ENCODE results near the gene ALKBH5.

The ALKBH5 gene

DNA sequence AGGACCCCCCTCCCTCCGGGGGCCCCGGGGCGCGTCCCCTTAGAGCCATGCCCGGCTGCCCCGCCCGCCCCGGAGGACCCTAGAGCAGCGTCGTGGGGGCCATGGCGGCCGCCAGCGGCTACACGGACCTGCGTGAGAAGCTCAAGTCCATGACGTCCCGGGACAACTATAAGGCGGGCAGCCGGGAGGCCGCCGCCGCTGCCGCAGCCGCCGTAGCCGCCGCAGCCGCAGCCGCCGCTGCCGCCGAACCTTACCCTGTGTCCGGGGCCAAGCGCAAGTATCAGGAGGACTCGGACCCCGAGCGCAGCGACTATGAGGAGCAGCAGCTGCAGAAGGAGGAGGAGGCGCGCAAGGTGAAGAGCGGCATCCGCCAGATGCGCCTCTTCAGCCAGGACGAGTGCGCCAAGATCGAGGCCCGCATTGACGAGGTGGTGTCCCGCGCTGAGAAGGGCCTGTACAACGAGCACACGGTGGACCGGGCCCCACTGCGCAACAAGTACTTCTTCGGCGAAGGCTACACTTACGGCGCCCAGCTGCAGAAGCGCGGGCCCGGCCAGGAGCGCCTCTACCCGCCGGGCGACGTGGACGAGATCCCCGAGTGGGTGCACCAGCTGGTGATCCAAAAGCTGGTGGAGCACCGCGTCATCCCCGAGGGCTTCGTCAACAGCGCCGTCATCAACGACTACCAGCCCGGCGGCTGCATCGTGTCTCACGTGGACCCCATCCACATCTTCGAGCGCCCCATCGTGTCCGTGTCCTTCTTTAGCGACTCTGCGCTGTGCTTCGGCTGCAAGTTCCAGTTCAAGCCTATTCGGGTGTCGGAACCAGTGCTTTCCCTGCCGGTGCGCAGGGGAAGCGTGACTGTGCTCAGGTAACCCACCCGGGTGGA, 759 bp downstream of the ALKBH5 start:
- DNase-seq (ENCODE audit: low read depth, low spot score) = no peak
- peak overlapping the region; percentile 97 for H3K27ac ChIP-seq

DNA sequence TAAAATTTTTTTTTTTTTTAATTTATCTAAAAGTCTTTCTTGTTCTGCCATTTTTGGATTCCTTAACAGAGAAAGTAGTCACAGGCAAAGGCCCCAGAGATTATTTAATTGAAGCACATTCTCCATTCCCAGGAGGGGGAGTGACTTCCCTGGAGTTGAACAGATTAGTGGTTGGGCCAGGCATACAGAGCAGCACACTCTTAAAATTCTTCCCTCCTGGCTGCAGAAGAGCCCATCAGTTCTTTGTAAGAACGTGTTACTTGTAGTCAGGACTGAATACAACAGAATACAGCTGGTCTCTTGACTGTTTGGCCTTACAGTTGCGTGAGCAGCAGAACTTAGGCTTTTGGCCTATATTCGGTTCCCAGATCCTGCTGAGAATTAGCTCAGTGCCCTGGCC, 1.8 kb downstream of the ALKBH5 start:
- H3K27ac ChIP-seq = peak overlapping the region; percentile 97
- no peak for DNase-seq (ENCODE audit: low read depth, low spot score)

DNA sequence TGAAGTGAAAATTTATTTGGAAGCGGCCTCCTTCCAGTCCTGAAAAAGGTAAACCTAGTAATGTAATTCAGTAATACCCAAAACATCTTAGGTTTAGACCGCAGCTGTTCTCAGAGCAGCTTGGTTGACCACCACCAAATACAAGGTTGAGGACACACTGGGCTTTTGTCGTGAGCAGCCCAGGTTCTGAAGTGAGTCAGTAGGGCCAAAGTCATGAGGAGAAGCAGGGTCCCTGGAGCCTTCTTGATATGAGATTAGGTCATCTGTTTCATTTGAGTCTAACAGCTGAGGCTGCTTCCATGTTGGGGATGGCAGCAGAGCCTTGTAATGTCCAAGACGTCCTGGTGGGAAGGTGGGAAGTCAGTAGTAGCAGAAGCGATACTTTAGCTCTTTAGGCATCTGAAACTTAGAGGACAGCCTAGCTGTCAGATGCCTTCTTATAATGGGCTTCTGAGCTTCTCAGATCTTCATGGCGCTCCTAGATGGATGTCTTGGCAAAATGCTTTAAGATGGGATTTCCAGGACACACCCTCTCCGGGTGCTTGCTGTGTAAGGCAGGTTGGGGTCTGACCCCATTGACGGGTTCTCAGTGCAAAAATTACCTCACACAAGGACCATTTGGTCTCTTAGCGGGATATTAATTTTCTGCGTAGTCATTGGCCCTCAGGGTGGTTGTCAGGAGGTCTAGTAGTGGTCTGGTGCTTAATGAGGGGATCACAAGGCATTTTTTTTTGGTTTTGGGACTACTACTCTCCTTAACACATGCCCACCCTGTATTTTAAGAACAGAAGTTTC, 2.4 kb downstream of the ALKBH5 start:
- H3K27ac ChIP-seq = peak overlapping the region; percentile 97
- no peak for DNase-seq (ENCODE audit: low read depth, low spot score)

DNA sequence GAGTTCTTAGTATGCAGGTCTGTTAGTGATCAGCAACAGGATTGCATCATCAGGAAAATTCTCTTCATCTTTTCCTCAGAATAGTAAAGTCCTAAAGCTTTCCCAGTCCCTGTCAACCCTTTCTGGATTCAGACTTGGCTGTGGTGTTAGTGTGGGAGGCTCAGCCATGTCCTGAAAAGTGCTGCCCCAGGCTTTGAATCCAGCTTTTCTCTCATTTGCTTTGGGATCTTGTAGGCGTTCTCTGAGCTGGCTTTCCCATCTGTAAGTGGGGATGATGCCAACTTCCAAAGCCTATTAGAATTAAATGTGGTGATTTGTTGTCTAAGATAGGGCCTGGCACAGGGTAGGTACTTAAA, 3.0 kb downstream of the ALKBH5 start:
- H3K27ac ChIP-seq = peak overlapping the region; percentile 97
- no peak for DNase-seq (ENCODE audit: low read depth, low spot score)

DNA sequence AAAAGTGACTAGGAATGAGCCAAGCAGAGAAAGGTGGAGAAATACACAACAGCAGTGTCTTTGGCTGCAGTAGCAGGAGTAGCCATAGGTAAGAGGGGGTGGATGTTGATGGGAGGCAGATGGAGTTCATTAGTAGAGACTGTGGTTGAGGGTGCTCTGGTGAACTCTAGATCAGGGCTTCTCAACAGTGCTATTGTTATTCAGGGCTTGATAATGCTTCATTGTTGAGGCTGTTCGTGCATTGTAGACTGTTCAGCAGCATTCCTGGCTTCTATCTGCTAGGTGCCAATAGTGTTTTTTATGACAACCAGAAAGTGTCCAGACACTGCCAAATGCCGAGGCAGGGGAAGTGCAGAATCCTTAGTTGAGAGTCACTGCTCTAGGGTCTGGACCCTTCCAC, 3.6 kb downstream of the ALKBH5 start:
- H3K27ac ChIP-seq = peak overlapping the region; percentile 97
- no peak for DNase-seq (ENCODE audit: low read depth, low spot score)

DNA sequence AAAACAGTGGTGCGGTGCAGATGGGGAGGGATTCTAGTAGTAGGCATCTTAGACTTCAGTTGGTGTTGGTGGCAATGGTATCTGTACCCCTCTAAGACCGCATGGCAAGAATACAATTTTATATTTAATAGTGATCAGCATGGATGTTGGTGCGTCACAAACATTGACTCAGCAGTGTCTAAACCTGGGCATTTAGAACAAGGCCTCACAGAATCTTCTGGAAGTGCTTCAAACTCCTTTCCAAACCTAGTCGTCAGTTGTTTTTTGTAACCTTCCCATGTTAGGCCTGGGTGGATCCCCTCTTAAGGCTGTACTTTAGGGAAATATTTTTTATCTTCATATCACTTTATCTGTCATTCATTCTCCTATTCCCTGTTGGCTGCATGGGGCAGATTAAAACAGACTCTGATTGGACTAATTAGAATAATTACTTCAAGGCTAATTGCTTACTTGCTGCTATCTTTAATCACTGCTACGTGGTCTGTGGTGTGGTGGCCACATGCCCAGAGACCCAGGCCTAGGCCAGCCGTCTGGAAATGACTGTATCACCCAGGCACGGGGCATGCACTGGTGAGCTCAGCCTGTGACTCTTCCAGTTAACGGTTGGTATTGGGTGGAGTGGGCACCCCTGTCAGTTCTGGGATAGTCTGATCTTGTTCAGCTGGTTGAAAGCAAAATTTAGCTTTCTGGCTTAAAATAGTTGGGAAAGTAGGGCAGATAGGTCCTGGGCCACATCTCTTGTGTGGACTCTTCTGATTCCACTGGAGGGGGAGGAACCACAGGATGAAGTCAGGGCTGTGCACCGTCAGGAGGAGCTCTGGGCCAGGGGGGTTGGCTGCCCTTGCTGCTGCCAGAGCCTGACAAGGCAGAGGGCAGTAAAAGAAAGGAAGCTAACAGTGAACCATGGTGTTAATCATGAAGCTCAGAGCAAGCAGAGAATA, 4.5 kb downstream of the ALKBH5 start:
- H3K27ac ChIP-seq = peak overlapping the region; percentile 97
- peak; percentile 20 for DNase-seq (ENCODE audit: low read depth, low spot score)

DNA sequence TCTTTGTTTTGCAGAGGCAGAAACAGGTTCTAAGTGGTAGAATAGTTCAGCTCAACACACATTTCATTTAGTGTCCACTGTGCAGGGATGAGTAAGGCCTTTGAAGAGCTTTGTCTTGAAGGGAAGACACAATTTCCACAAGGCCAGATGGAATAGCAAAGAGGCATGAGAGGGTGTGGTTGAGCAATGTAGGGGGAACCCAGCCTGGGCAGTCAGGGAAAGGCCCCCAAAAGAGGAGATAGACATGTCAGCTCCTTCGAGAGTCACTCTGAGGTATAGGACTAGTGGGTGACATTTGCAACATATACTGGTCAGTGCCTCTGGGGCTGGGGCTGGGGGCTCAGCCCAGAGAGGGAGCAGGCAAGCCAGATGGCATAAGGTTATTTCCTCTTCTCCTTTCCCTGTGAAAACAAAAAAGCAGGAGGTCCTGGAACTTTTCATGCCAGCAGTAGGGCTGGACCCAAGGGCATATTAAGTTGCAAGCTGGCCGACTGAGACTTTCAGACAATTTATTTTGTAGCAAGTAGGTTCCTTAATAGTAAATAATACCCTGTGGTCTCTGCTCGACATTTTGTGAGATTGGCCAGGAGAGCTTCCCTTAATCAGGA, 7.1 kb downstream of the ALKBH5 start:
- H3K27ac ChIP-seq = no peak overlapping the region
- no peak for DNase-seq (ENCODE audit: low read depth, low spot score)

DNA sequence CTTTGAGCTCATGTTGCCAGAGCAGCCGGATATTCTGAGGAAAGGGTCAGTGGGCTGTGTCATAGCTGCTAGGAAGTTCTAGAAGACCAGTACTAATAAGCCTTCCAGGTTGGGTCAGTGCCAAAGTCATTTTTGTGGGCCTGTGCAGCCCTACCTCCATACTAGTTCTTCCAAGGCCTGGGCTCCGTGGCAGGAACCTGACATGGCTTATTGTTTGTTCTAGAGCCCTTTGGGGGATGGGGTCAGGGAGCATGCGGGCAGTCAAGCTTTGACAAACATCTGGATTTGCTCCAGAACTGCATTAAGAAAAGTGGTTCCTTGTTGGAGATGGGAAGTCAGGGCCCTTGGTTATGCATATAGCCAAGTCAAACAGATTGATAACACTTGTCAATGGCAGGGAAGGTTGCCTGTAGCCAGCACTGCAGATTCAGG, 7.6 kb downstream of the ALKBH5 start:
- DNase-seq (ENCODE audit: low read depth, low spot score) = no peak
- H3K27ac ChIP-seq = no peak overlapping the region

DNA sequence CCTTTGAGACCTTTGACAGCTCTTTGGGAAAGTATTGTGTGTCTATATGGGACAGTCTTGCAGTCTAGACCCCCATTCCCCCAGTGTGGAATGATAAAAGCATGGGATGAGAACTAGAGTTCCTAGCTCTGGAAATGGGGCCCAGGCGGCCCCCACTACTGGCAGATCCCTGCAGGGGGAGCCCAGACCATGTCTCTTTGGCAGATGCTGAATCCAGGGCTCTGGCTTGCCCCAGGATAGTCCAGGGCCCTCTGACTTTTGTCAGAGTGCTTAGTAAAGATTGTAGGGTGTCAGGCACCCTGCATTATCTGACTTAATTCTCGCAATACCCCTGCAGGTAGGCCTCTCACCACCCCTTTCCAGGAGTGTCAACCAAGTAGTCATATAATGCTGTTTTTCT, 8.3 kb downstream of the ALKBH5 start:
- no peak overlapping the region for H3K27ac ChIP-seq
- no peak for DNase-seq (ENCODE audit: low read depth, low spot score)

DNA sequence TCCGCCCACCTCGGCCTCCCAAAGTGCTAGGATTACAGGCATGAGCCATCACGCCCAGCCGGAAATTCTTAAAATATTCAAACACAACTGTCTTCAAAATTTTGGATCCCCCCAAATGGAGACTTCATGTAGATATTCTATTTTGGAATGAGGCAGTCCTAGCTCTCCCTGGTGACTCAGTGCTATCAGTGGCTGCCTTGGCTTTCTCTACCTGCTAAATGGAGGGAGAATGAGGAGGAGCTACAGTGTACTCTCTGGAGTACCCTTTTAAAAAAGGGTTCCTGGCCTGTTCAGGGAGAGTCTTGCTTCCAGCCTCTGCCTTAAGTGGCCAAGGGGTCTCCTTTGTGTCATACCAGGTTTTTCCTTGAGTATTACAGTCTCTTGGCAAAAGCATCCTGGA, 10.8 kb downstream of the ALKBH5 start:
- peak overlapping the region; percentile 39 for H3K27ac ChIP-seq
- no peak for DNase-seq (ENCODE audit: low read depth, low spot score)

DNA sequence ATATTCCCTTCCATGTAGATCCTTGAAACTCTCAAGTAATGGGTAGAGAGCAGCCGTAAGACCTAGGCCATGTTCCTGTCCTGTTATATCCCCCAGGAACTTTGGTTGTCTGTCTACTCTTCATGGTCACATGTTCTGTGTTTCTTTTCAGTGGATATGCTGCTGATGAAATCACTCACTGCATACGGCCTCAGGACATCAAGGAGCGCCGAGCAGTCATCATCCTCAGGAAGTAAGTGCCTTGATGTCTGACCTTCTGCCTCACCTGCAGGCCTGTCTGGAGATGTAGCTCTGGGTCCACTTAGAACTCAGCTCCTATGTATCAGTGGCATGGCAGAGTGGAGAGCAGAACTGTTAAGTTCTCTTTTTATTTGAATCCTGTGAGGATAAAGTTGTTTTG, 11.2 kb downstream of the ALKBH5 start:
- peak overlapping the region; percentile 39 for H3K27ac ChIP-seq
- no peak for DNase-seq (ENCODE audit: low read depth, low spot score)

DNA sequence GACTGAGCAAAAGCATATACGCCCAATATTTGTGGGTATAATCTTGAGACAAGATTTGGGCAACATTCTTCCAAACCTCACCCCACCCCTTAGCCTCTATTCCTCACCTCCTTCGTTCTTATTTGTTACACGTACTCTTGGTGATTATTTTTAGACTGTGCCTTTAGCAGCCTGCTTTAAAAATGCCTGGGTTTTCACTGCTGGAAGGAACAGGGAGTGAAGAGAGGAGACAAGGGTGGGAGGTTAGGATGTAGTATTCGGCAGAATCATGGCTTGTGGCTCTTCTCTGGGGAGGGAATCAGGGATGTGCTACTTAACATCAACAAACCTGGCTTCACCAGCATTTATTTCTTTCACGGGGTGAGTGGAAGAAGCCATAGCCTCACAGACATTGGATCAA, 11.6 kb downstream of the ALKBH5 start:
- no peak for DNase-seq (ENCODE audit: low read depth, low spot score)
- peak overlapping the region; percentile 39 for H3K27ac ChIP-seq

DNA sequence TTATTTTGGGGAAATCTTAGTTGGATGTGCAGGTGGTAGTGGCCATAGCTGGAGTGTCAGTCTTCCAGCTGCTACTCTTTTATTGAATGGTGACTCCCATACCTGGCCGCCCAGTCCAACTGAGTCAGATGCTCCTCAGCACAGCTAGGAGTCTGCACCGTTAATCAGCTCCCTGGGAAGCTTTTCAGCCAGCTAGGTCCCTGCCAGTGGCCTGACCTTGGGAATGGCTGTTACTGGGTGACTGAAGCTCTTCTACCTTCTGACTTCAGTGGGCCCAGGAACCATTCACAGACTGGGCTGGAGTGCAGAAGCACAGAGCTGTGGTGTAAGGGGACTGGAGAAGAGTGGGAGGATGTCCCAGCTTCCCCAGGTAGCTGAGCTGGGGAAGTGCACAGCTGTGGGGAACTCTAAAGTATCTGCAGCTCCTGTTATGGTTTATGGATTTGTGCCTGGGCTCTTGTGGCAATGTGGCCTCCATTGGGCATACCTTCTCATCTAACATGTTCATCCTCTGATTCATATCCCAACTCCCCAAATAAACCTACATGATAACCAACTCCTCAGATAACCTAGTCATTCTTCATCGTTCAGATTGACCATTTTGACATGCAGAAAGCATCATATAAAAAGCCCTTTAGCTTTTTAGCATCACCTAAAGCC, 14.0 kb downstream of the ALKBH5 start:
- no peak for DNase-seq (ENCODE audit: low read depth, low spot score)
- H3K27ac ChIP-seq = no peak overlapping the region

DNA sequence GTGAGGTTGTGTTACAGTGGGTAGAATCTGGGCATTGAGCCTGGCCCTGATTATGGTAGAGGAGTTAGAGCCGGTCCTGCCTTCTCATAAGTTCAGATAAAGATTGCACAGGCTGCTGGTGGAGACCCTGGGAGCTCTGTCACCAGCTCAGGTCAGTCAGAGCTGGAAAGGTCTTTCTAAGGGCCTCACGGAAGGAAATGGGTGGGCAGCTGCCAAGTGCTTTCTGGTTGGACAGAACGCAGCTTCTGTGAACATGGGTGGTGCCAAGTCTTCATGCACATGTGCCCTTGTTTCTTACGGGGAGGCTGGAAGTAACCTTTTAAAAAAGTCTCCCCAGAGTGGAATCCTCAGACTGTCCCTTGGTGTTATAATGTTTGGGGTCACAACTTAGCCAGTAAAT, 14.9 kb downstream of the ALKBH5 start:
- no peak overlapping the region for H3K27ac ChIP-seq
- DNase-seq (ENCODE audit: low read depth, low spot score) = no peak

DNA sequence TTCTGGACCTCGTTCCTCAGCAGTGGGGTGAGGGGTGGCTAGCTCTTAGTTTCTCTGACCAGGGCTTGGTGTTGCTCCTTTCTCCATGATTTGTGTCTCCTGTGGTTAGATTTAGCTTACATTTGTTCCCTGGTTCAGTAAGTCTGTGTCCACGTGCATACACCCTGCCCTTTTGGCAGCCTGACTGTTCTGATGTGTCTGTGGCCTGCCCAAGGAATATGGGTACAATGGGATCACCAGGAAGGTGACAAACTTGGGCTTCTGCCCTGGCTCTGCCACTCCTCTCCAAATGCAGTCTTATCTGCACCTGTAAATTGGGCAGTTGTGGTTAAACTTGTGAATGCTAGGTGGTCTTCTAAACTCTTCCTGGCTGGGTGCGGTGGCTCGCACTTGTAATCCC, 17.5 kb downstream of the ALKBH5 start:
- H3K27ac ChIP-seq = no peak overlapping the region
- DNase-seq (ENCODE audit: low read depth, low spot score) = no peak

DNA sequence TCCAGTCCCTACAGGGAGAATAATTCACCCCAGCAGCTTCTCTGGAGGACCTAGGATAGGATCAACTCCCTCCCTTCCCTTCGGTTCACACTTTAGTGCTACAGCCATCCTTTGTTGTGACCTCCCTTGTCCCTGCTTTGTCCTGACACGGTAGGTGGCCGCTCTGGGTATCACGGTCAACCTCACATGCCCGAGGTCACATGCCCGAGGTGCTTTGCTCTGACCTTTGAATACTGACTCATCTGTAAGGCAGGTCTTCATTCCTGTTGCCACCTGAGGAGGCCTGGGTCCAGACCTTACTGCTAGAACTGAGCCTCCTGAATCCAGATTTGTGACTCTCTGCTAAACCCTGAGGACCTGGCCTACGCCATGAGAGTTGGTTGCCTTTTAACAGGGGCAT, 19.7 kb downstream of the ALKBH5 start:
- no peak overlapping the region for H3K27ac ChIP-seq
- DNase-seq (ENCODE audit: low read depth, low spot score) = no peak

DNA sequence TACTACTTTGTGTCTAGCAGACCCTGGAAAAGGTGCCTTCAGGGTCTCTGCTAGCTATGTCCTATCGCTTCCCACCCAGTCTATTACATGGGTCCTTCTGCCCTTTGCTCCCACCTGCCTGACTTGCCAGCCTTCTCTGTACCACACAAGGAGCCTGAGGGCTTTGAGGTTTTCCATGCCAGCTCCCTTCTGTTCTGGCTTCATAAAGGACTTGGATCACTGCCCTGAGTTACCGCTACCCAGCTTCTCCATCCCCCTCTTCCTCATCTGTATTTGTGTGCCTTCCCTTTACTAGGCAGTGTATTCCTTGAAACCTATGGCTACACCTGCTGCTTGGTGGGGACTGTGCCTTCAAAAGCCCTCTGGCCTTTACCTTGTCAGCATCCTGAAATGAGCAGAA, 22.2 kb downstream of the ALKBH5 start:
- DNase-seq (ENCODE audit: low read depth, low spot score) = no peak
- no peak overlapping the region for H3K27ac ChIP-seq

DNA sequence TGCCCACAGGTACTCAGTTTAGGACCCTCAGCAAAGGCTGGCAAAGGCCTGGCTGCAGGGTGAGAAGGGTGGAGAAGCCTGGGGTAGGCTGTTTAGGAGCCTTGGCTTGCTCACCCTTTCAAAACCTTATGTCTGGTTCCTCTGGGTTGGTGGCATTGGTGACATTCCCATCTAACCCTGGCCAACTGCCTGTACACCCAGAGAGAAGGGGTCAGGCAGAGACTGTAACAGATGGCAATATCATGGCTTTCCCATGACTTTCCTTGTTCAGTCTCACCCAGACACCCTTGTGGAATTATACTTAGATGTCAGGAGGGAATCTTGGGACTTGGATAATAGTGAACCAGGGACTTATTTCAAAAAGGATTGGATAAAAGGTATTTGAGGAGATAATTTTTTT, 23.3 kb downstream of the ALKBH5 start:
- no peak for DNase-seq (ENCODE audit: low read depth, low spot score)

DNA sequence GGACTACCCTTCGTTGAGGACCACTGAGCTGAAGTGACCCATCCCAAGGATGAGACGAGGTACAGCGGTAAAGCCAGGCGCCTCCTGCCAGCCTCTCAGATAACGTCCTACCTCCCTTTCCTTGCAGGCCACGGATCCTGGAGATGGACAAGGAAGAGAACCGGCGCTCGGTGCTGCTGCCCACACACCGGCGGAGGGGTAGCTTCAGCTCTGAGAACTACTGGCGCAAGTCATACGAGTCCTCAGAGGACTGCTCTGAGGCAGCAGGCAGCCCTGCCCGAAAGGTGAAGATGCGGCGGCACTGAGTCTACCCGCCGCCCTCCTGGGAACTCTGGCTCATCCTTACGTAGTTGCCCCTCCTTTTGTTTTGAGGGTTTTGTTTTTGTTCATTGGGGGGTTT, 24.5 kb downstream of the ALKBH5 start:
- no peak for DNase-seq (ENCODE audit: low read depth, low spot score)
- no peak overlapping the region for H3K27ac ChIP-seq

More for the DNA sequence above, 23.3 kb downstream of the ALKBH5 start:
- H3K27ac ChIP-seq = no peak overlapping the region

Data from epithelial cell of prostate (primary cell).